ENCODE data around the gene DAB2. TPM values are rescaled to one million over a fixed set of nuclear protein-coding genes. Genes with fewer than 3 reads are reported as not detected.

Gene DAB2
- total RNA-seq, 4 donors from 2014 or later: 39.6 to 71.3 (median 62.1) TPM

DNA sequence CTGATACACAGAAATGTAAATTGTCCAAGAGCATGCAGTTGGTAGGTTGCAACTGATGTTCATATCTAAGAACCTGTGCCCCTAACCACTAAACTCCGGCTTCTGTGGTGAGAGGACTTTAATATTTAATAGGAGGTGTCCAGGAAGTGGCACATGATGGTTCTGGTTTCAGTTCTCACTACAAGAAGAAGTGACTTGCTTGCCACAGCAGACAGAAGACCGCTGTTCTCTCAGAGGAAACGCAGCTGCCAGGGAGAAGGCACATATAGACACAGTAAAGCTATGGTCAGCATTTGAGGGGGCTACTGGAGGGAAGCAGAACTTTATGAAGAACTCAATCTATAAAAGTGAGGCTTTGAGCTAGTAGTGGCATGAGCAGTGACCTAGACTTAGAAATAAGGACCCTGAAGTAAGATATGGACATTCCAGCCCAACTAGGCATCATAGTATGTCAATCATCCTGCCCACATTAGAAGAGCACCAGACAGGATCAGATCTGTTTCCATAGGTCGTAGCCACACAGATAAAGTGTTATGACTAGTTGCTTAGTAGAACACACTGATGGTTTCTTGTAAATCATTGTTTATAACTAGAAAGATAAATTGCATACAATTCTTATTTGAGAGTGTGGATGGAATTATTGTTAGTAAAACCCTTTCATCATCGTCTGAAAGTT is 36.4 kb upstream of the DAB2 start:
- H3K9me3 ChIP-seq: no peaks in the 10 kb centered on the region
- no peak overlapping the region for H3K27ac ChIP-seq
- peak in 1 of 3 donors; percentile 61 for DNase-seq
- H3K4me3 ChIP-seq: no peak overlapping the region
- no peaks in the 10 kb centered on the region for H3K36me3 ChIP-seq
- H3K27me3 ChIP-seq: no peaks in the 10 kb centered on the region
- TF ChIP-seq POLR2A (IDR thresholded peaks at IDR 0.05): no peak
- TF ChIP-seq, protein P1, sequence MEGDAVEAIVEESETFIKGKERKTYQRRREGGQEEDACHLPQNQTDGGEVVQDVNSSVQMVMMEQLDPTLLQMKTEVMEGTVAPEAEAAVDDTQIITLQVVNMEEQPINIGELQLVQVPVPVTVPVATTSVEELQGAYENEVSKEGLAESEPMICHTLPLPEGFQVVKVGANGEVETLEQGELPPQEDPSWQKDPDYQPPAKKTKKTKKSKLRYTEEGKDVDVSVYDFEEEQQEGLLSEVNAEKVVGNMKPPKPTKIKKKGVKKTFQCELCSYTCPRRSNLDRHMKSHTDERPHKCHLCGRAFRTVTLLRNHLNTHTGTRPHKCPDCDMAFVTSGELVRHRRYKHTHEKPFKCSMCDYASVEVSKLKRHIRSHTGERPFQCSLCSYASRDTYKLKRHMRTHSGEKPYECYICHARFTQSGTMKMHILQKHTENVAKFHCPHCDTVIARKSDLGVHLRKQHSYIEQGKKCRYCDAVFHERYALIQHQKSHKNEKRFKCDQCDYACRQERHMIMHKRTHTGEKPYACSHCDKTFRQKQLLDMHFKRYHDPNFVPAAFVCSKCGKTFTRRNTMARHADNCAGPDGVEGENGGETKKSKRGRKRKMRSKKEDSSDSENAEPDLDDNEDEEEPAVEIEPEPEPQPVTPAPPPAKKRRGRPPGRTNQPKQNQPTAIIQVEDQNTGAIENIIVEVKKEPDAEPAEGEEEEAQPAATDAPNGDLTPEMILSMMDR (IDR thresholded peaks at IDR 0.05): no peak
- H3K4me1 ChIP-seq: no peaks in the 10 kb centered on the region

DNA sequence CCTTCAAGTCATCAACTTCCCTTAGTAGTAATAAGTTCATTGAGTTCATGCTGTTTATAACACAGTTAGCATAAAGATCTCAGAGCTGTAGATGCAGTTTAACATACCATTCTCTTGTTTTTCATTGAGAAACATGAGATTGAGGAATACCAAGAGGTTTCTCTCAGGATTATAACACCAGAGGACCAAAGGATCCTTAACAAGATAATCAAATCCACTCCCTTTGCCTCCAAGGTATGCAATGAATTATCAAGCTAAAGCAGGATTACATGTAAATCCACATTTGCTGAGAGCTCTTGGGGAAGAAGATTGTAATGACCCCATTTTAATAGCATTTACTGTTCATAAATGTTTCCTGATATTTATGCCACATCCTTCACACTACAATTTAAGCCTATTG is 35.1 kb upstream of the DAB2 start:
- Histone ChIP-seq H3K9me3 (no peaks in the 10 kb centered on the region), H3K4me3 (no peak overlapping the region), H3K36me3 (no peaks in the 10 kb centered on the region), H3K27ac (no peak overlapping the region), H3K27me3 (no peaks in the 10 kb centered on the region), H3K4me1 (no peaks in the 10 kb centered on the region)
- TF ChIP-seq POLR2A (IDR thresholded peaks at IDR 0.05): no peak
- TF ChIP-seq, protein P1 (IDR thresholded peaks at IDR 0.05): no peak
- no peak for DNase-seq

DNA sequence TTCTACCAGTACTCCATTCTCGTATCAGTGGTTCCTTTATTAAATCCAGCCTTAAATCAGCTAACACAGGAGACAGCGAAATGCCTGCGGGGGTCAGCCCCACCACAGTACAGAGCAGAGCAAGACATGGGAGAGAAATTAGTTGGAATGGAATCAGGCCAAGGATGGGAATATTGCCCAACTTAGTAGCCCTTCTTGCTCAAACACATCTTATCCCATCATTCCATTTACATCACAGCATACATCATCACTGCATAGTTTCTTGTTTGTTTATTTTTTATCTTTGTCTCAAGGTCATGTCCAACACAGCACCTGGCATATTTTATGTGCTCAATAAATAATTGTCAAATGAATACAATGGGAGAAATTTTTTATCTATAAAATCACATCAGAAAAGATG is 34.3 kb upstream of the DAB2 start:
- Histone ChIP-seq H3K4me3 (no peak overlapping the region), H3K4me1 (no peaks in the 10 kb centered on the region), H3K9me3 (no peaks in the 10 kb centered on the region), H3K27ac (no peak overlapping the region), H3K27me3 (no peaks in the 10 kb centered on the region), H3K36me3 (no peaks in the 10 kb centered on the region)
- DNase-seq: no peak
- TF ChIP-seq, protein P1 (IDR thresholded peaks at IDR 0.05): no peak
- TF ChIP-seq POLR2A (IDR thresholded peaks at IDR 0.05): no peak

DNA sequence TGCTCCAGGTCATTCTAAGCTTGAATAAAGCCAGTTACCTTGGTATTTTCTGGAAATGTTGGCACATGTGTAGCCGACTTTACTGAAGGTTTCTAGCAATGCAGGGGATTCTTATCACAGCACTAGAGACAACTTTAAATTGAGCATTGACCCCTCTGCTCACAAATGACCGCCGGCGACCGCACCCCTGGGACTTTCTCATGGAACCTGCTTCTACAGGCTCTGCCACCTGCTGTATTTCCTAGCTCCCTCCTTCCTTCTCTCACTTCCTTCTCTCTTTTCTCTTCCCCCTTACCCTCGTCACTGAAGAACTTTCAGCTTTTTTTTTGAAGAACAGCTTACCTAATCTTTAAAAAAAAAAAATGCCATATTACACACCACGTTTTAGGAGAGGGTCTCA is 30.9 kb upstream of the DAB2 start:
- H3K27ac ChIP-seq: no peak overlapping the region
- peaks cover 0 to 13% (median 0%) of the 10 kb centered on the region in 4 donors for H3K4me1 ChIP-seq
- no peak overlapping the region for H3K4me3 ChIP-seq
- no peaks in the 10 kb centered on the region for H3K9me3 ChIP-seq
- TF ChIP-seq, protein P1 (IDR thresholded peaks at IDR 0.05): no peak
- no peak for TF ChIP-seq POLR2A (IDR thresholded peaks at IDR 0.05)
- no peak for DNase-seq
- no peaks in the 10 kb centered on the region for H3K36me3 ChIP-seq
- no peaks in the 10 kb centered on the region for H3K27me3 ChIP-seq

DNA sequence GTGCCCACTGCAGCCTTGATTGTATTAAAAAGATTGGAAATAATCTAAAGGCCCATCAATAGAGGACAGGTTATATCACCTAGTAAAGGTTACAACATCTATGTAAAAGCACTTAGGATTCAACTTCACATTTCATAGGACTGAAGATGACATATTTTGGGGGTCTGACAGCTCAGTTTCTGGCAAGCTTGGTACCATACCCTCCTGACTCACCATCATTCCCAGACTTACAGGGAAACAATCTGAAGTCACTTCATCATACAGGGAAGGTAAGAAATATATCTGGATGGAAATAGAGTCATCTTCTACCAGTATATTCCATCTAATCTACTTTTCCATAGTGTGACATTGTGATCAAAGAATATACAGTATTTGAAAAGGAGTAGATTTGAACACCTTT is 28.8 kb upstream of the DAB2 start:
- no peak for DNase-seq

More for the DNA sequence above, 28.8 kb upstream of the DAB2 start:
- H3K27ac ChIP-seq: no peak overlapping the region
- no peaks in the 10 kb centered on the region for H3K27me3 ChIP-seq
- H3K4me1 ChIP-seq: peaks cover 0 to 13% (median 0%) of the 10 kb centered on the region in 4 donors
- no peak overlapping the region for H3K4me3 ChIP-seq
- no peaks in the 10 kb centered on the region for H3K9me3 ChIP-seq
- H3K36me3 ChIP-seq: no peaks in the 10 kb centered on the region
- no peak for TF ChIP-seq POLR2A (IDR thresholded peaks at IDR 0.05)
- TF ChIP-seq, protein P1 (IDR thresholded peaks at IDR 0.05): no peak

Measured in Peyer's patch (tissue), 4 donors.